ENCODE results near the gene TBC1D22A.

TBC1D22A gene

DNA sequence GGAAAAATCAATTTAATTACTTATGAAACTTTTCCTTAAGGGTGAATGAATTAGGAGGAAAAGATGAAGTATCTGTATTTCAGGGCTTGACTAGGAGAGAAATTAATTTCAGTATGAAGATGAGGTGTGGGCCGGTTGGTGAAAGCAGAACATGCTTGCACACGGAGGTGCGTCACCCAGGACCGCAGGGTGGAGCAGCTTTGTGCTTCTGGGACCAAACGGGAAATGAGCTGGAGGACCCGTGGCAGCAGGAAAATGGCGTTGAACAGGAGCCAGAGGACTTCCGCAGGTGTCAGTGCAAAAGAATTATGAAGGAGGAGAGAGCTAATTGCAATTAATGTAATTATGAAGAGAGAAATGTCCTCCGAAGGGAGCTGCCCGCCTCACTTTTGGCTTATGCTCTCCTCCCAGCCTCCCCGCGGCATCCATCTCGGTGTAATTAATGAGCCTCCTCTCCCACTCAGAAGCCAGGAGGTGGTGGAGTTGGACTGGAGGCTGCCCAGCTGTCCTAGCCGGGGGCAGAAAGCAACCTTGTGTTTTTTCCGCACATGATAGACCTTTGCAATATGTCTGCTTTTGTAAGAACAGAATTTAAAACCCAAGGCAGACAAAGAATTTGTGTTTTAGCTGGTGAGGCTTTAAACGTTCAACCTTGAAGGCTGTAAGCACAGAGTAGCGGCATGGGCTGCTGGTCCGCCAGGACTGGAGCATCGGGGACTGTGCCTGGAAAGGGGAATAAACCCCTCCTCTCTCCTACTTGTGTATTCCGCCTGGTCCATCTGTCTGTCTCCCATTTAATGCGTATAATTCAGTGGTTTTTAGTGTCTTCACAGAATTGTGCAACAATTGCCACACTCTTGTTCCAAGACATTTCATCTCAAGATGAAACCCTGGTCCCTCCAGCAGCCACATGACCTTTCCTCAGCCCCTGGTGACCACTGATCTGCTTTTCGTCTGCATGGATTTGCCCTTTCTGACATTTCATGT lies 180.6 kb downstream of the TBC1D22A start:
- H4K20me1 ChIP-seq (ENCODE audit: insufficient read depth, low read length) = peaks cover 72% of the 10 kb centered on the region
- H3K9ac ChIP-seq (ENCODE audit: low read length) = no peak overlapping the region
- no peaks in the 10 kb centered on the region for H3K9me3 ChIP-seq (ENCODE audit: insufficient read depth, low read length)
- H3K4me2 ChIP-seq (ENCODE audit: low read length) = no peak overlapping the region
- H3K36me3 ChIP-seq (replicated peaks; ENCODE audit: low read depth, low read length) = peaks cover 43% of the 10 kb centered on the region
- H3K4me1 ChIP-seq (ENCODE audit: low read length) = no peaks in the 10 kb centered on the region
- no peaks in the 10 kb centered on the region for H3K27me3 ChIP-seq (ENCODE audit: low read depth, low read length)
- H3K79me2 ChIP-seq (ENCODE audit: low read length) = peaks cover 23% of the 10 kb centered on the region
- H3K4me3 ChIP-seq (ENCODE audit: low read length) = no peak overlapping the region
- H2AFZ ChIP-seq (ENCODE audit: low read depth, low read length) = no peak overlapping the region
- H3K27ac ChIP-seq (ENCODE audit: low read length) = no peak overlapping the region
- TF ChIP-seq, protein P1, sequence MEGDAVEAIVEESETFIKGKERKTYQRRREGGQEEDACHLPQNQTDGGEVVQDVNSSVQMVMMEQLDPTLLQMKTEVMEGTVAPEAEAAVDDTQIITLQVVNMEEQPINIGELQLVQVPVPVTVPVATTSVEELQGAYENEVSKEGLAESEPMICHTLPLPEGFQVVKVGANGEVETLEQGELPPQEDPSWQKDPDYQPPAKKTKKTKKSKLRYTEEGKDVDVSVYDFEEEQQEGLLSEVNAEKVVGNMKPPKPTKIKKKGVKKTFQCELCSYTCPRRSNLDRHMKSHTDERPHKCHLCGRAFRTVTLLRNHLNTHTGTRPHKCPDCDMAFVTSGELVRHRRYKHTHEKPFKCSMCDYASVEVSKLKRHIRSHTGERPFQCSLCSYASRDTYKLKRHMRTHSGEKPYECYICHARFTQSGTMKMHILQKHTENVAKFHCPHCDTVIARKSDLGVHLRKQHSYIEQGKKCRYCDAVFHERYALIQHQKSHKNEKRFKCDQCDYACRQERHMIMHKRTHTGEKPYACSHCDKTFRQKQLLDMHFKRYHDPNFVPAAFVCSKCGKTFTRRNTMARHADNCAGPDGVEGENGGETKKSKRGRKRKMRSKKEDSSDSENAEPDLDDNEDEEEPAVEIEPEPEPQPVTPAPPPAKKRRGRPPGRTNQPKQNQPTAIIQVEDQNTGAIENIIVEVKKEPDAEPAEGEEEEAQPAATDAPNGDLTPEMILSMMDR (IDR thresholded peaks at IDR 0.05; ENCODE audit: low read depth, low read length) = no peak
- TF ChIP-seq EZH2phosphoT487 (IDR thresholded peaks at IDR 0.05; ENCODE audit: low read depth) = no peak

DNA sequence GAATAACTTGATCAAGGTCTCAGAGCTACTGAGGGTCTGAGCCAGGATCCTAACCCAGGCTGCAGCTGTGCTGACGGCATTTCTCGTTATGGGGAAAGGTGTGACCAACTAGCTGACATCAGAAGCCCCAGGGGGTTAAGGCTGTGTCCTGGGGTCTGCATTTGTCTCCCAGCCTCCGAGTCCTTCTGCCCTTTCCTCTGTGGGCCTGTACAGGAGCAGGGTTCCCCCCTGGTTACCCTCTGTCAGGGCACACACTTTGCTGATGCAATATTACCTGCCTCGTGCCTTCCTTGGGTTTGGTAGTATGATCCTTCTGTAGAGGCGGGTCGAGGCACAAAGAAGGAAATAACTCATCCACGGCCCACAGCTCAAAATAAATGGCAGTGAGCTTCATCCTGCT lies 183.0 kb downstream of the TBC1D22A start:
- Histone ChIP-seq H3K36me3 (replicated peaks; ENCODE audit: low read depth, low read length) (peaks cover 55% of the 10 kb centered on the region), H3K27ac (ENCODE audit: low read length) (no peak overlapping the region), H3K4me1 (ENCODE audit: low read length) (no peaks in the 10 kb centered on the region), H3K4me2 (ENCODE audit: low read length) (no peak overlapping the region), H3K9me3 (ENCODE audit: insufficient read depth, low read length) (no peaks in the 10 kb centered on the region), H3K79me2 (ENCODE audit: low read length) (peaks cover 28% of the 10 kb centered on the region), H3K9ac (ENCODE audit: low read length) (no peak overlapping the region), H3K4me3 (ENCODE audit: low read length) (no peak overlapping the region), H4K20me1 (ENCODE audit: insufficient read depth, low read length) (peaks cover 82% of the 10 kb centered on the region), H2AFZ (ENCODE audit: low read depth, low read length) (no peak overlapping the region), H3K27me3 (ENCODE audit: low read depth, low read length) (no peaks in the 10 kb centered on the region)
- TF ChIP-seq, protein P1 (IDR thresholded peaks at IDR 0.05; ENCODE audit: low read depth, low read length) = no peak
- TF ChIP-seq EZH2phosphoT487 (IDR thresholded peaks at IDR 0.05; ENCODE audit: low read depth) = no peak

DNA sequence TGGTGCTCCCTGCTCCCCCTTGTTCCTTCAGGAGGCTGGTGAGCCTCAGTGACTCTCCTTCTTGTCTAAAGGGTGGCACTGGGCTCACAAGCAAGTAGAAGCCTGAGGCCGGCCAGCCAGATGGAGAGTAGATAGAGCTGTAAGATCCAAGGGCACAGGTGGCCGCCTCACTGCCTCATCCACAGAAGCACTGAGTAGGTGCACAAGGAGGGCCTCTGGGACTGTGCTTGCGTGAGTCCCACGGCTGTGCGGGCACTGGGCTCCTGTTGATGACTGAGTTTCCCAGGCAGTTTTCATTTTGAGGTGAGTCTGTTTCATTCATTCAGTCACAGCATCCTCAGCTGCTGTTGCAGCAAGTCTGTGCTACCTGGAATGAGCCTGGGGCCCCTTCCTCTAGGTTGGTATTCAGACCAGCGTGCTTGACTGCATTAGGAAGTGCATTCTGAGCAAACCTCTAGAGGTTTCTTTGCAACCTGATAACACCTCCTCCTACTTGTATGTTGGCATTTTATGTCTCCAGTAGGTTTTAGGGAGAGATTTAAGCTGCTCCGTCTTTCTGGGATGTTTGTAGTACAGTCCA lies 184.0 kb downstream of the TBC1D22A start:
- Histone ChIP-seq H3K4me2 (ENCODE audit: low read length) (no peak overlapping the region), H3K36me3 (replicated peaks; ENCODE audit: low read depth, low read length) (peaks cover 58% of the 10 kb centered on the region), H3K4me1 (ENCODE audit: low read length) (no peaks in the 10 kb centered on the region), H2AFZ (ENCODE audit: low read depth, low read length) (no peak overlapping the region), H4K20me1 (ENCODE audit: insufficient read depth, low read length) (peaks cover 91% of the 10 kb centered on the region), H3K27me3 (ENCODE audit: low read depth, low read length) (no peaks in the 10 kb centered on the region), H3K27ac (ENCODE audit: low read length) (no peak overlapping the region), H3K9ac (ENCODE audit: low read length) (no peak overlapping the region), H3K9me3 (ENCODE audit: insufficient read depth, low read length) (no peaks in the 10 kb centered on the region), H3K4me3 (ENCODE audit: low read length) (no peak overlapping the region), H3K79me2 (ENCODE audit: low read length) (peaks cover 28% of the 10 kb centered on the region)
- TF ChIP-seq, protein P1 (IDR thresholded peaks at IDR 0.05; ENCODE audit: low read depth, low read length) = no peak
- TF ChIP-seq EZH2phosphoT487 (IDR thresholded peaks at IDR 0.05; ENCODE audit: low read depth) = no peak

DNA sequence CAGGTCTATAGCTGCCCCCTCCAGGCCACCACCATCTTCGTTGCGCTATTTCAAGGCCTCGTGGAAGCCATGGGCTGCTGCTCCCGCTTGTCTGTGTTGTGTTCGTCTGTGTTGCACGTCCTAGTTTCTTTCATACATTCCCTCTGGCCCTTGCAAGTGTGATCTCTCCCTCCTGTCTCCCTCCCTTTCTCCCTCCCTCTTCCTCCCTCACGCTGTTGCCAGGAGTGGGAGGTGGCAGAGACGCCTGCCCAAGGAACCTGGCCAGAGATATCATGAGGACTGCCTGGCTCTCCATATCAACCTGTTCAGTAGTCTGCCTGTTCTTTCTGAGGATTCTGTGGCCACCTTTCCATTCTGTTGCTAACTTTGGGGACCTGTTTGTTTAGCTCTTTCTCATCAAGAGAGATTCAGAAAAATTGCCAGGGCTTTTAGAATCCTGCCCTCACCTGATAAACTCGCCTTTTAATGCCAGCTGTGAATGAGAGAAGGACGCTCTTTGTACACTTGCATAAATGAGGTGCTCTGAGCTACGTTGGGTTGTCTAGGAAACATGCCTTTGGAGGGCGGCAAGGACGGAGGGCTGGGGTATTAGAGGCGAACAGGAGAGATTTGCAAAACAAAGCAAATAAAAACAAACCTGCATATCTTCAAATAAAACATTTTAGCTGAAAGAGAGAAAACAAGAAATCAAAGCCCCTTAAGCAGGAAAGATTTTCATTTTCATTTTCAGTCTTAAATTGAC lies 185.2 kb downstream of the TBC1D22A start:
- TF ChIP-seq EZH2phosphoT487 (IDR thresholded peaks at IDR 0.05; ENCODE audit: low read depth) = no peak
- TF ChIP-seq, protein P1 (IDR thresholded peaks at IDR 0.05; ENCODE audit: low read depth, low read length) = no peak
- no peaks in the 10 kb centered on the region for H3K27me3 ChIP-seq (ENCODE audit: low read depth, low read length)
- no peak overlapping the region for H3K9ac ChIP-seq (ENCODE audit: low read length)
- H3K27ac ChIP-seq (ENCODE audit: low read length) = no peak overlapping the region
- no peaks in the 10 kb centered on the region for H3K9me3 ChIP-seq (ENCODE audit: insufficient read depth, low read length)
- H3K4me2 ChIP-seq (ENCODE audit: low read length) = no peak overlapping the region
- H3K4me1 ChIP-seq (ENCODE audit: low read length) = no peaks in the 10 kb centered on the region
- H3K36me3 ChIP-seq (replicated peaks; ENCODE audit: low read depth, low read length) = peaks cover 56% of the 10 kb centered on the region
- H3K79me2 ChIP-seq (ENCODE audit: low read length) = peaks cover 30% of the 10 kb centered on the region
- no peak overlapping the region for H2AFZ ChIP-seq (ENCODE audit: low read depth, low read length)
- H3K4me3 ChIP-seq (ENCODE audit: low read length) = no peak overlapping the region
- peaks cover 95% of the 10 kb centered on the region for H4K20me1 ChIP-seq (ENCODE audit: insufficient read depth, low read length)

Measured in OCI-LY3 (cell line).